Measurements from ENCODE around the gene GPR18. TPM values are rescaled to one million over a fixed set of nuclear protein-coding genes. Genes with fewer than 3 reads are reported as not detected.
A peak's percentile ranks its signal among the peaks of the same experiment; 100 is the strongest.

GPR18 gene
- total and polyA plus RNA-seq, 8 donors, result 0.17 to 0.65 (median 0.46) TPM; not detected in 1

DNA sequence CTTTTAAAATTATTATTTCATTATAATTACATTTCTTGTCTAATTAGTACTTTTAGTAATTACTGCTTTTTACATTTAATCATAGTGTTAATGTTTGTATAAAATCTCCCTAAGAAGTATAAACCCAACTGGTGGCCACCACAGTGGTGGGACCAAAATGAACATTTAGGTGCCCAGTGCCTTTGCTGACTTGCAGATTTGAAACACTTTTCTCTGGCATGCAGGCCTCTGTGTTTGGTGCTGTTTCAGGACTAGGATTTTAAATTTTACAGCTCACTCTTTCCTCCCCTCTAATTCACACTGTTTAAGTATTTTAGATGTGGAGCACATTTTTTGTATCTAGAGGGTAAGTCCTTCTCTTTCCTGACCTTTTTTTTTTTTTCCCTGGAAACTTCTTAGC lies 40.1 kb downstream of the GPR18 start:
- TF ChIP-seq, protein P1, sequence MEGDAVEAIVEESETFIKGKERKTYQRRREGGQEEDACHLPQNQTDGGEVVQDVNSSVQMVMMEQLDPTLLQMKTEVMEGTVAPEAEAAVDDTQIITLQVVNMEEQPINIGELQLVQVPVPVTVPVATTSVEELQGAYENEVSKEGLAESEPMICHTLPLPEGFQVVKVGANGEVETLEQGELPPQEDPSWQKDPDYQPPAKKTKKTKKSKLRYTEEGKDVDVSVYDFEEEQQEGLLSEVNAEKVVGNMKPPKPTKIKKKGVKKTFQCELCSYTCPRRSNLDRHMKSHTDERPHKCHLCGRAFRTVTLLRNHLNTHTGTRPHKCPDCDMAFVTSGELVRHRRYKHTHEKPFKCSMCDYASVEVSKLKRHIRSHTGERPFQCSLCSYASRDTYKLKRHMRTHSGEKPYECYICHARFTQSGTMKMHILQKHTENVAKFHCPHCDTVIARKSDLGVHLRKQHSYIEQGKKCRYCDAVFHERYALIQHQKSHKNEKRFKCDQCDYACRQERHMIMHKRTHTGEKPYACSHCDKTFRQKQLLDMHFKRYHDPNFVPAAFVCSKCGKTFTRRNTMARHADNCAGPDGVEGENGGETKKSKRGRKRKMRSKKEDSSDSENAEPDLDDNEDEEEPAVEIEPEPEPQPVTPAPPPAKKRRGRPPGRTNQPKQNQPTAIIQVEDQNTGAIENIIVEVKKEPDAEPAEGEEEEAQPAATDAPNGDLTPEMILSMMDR (IDR thresholded peaks at IDR 0.05), result no peak
- no peaks in the 10 kb centered on the region for H3K9me3 ChIP-seq
- DNase-seq (no peak), ATAC-seq (peak; percentile 26)
- H3K36me3 ChIP-seq, result peaks cover 0 to 3% of the 10 kb centered on the region in 2 donors
- intact Hi-C loops (cut with DNase I), result no loop called here
- peaks cover 12 to 50% of the 10 kb centered on the region in 2 donors for H3K4me1 ChIP-seq
- H3K27me3 ChIP-seq, result no peaks in the 10 kb centered on the region
- no peak overlapping the region for H3K4me3 ChIP-seq
- H3K27ac ChIP-seq, result no peak overlapping the region

DNA sequence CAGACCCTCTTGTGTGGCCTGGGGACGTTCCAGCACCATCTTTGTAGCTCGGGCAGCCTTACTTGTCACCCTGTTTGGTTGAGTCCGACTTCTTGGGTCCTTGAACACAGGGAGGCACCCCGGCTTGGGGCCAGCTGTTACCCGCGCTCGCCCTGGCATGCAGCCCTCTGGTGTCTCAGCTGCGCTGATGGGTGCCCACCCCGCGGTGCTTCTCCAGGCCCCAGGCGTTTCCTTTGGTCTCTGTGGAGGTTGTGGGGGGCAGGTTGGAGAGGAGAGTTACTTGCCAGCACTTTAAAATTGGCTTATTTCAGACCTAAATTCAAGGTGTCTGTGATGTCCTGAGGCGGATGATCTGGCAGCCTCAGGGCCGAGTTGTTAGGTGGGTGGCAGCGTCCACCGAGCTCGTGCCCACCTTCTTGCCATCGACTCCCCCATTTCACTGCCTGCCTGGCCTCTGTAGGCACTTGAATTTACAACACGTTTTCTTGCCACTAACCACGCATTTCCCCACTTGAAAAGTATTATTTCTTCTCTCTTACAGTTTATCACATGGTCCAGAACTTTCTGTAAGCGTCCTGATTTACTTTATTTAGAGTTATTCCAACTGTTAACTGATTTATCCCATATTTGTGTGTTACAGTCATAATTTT lies 40.6 kb downstream of the GPR18 start:
- intact Hi-C loops (cut with DNase I), result no loop called here
- peaks cover 0 to 3% of the 10 kb centered on the region in 2 donors for H3K36me3 ChIP-seq
- H3K4me1 ChIP-seq, result peaks cover 12 to 48% of the 10 kb centered on the region in 2 donors
- H3K4me3 ChIP-seq, result no peak overlapping the region
- H3K9me3 ChIP-seq, result no peaks in the 10 kb centered on the region
- H3K27me3 ChIP-seq, result no peaks in the 10 kb centered on the region
- ATAC-seq, result no peak
- DNase-seq, result peak in 1 of 4 donors; percentile 77
- TF ChIP-seq, protein P1 (IDR thresholded peaks at IDR 0.05), result no peak
- H3K27ac ChIP-seq, result no peak overlapping the region

DNA sequence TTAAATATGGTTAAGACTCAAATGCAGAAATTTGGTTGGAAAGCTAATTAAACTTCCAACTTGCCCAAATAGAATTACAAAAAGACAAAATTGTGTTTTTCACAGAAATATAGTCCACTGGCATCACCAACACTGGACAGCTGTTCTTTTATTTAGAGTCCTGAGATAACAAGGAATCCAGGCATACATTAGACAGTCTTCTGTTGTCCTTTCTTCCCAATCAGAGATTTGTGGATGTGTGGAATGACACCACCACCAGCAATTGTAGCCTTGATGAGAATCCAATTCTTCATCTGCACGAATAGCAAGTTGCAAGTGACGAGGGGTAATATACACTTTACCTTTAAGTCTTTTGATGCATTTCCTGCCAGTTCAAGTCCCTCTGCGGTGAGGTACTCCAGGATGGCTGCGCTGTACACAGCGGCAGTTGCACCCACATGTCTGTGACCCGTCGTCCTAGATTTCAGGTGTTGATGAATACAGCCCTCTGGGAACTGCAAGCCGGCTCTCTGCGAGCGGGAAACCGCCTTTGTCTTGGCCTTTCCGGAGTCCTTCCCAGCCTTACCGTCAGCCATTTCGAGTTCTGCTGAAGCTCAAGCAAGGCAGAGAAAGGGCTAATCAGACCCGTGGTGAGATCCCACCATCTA lies 42.9 kb downstream of the GPR18 start:
- DNase-seq, result no peak
- TF ChIP-seq, protein P1 (IDR thresholded peaks at IDR 0.05), result no peak
- intact Hi-C loops (cut with DNase I), result no loop called here
- Histone ChIP-seq H3K9me3 (no peaks in the 10 kb centered on the region), H3K4me3 (no peak overlapping the region), H3K27me3 (no peaks in the 10 kb centered on the region), H3K4me1 (peaks cover 12 to 38% of the 10 kb centered on the region in 2 donors), H3K36me3 (peaks cover 0 to 3% of the 10 kb centered on the region in 2 donors), H3K27ac (peak overlapping the region in 1 of 2 donors; percentile 53)
- ATAC-seq, result no peak

DNA sequence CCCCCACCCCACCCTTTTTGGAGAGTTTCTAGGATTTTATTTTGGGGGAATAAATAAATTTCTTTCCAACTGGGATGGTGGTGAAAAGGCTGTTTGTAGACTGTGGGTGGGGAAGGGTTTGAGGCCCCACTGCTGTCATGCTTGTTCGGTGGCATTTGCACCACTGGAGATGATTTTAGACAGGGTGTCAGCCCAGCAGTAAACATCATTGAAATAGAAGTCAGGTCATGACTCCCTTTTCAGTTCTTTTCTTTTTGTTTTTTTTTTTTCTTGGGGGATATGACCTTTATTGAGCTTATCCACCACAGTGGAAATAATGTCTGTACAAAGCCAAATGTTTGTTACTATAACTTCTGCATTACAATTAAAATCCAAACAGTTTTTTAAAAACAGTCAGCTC lies 43.4 kb downstream of the GPR18 start:
- peaks cover 12 to 33% of the 10 kb centered on the region in 2 donors for H3K4me1 ChIP-seq
- no peaks in the 10 kb centered on the region for H3K9me3 ChIP-seq
- H3K27ac ChIP-seq, result peak overlapping the region in 1 of 2 donors; percentile 53
- DNase-seq, result no peak
- intact Hi-C loops (cut with DNase I), result no loop called here
- H3K36me3 ChIP-seq, result peaks cover 0 to 3% of the 10 kb centered on the region in 2 donors
- TF ChIP-seq, protein P1 (IDR thresholded peaks at IDR 0.05), result no peak
- no peaks in the 10 kb centered on the region for H3K27me3 ChIP-seq
- ATAC-seq, result no peak
- no peak overlapping the region for H3K4me3 ChIP-seq

DNA sequence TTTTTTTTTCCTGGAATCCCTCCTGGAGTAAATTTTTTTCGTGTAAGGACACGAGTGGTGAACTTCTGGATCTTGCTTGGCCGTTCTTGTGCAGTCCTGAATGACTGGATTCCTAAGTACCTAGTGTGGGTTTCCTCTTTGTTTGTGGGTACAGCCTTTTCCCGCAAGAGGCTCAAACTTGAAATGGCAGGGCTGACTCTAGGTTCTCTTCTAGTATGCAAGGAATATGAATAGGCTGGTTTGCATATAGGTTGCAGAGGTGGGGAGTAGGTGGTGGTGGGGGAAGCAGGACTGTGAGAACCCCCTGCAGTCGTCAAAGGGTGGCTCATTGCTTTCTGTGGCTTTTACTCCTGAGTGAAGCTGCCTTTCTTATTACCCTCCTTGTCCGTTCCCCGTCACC lies 43.9 kb downstream of the GPR18 start:
- ATAC-seq (no peak), DNase-seq (no peak)
- no peak overlapping the region for H3K4me3 ChIP-seq
- peaks cover 0 to 3% of the 10 kb centered on the region in 2 donors for H3K36me3 ChIP-seq
- intact Hi-C loops (cut with DNase I), result no loop called here
- TF ChIP-seq, protein P1 (IDR thresholded peaks at IDR 0.05), result no peak
- no peaks in the 10 kb centered on the region for H3K27me3 ChIP-seq
- H3K27ac ChIP-seq, result no peak overlapping the region
- H3K4me1 ChIP-seq, result peaks cover 12 to 28% of the 10 kb centered on the region in 2 donors
- no peaks in the 10 kb centered on the region for H3K9me3 ChIP-seq

Measured in left lung (tissue), 10 donors.